Endodermal cell (in vitro differentiated cells): ENCODE measurements around the gene SSU72. TPM values are rescaled to one million over a fixed set of nuclear protein-coding genes. Genes with fewer than 3 reads are reported as not detected.

Source experiments
- DNase-seq: peaks from one replicate; pipeline ENCODE4 v3.0.0-alpha.2; 2017
- H3K27ac ChIP-seq: 2 replicates; pipeline ENCODE4 v1.5.1; 2013; ENCODE audit warnings: mild to moderate bottlenecking, low read depth, low read length, moderate library complexity
- H3K27me3 ChIP-seq: 2 replicates; pipeline ENCODE4 v1.6.1; 2013; ENCODE audit warnings: mild to moderate bottlenecking, low read length, moderate library complexity; ENCODE audit not compliant: insufficient read depth, control insufficient read depth, poor library complexity, severe bottlenecking
- H3K36me3 ChIP-seq: 2 replicates; pipeline ENCODE4 v1.7.0; 2013; ENCODE audit warnings: mild to moderate bottlenecking, low read length, moderate library complexity; ENCODE audit not compliant: control insufficient read depth, insufficient read depth
- H3K4me1 ChIP-seq: one replicate; pipeline ENCODE4 v1.7.0; 2013; ENCODE audit warnings: low read length; ENCODE audit not compliant: control insufficient read depth, insufficient read depth
- H3K4me3 ChIP-seq: 2 replicates; pipeline ENCODE4 v1.5.1; 2013; ENCODE audit warnings: mild to moderate bottlenecking, low read length, moderate library complexity
- H3K9ac ChIP-seq: 2 replicates; pipeline ENCODE4 v1.6.1; 2013; ENCODE audit warnings: mild to moderate bottlenecking, low read length, moderate library complexity; ENCODE audit not compliant: poor library complexity, severe bottlenecking; ENCODE audit errors: extremely low read depth
- H3K9me3 ChIP-seq: 2 replicates; pipeline ENCODE4 v1.6.1; 2013; ENCODE audit warnings: mild to moderate bottlenecking, low read length, moderate library complexity; ENCODE audit not compliant: control insufficient read depth
- H3K27ac Mint-ChIP-seq: 2 replicates; pipeline ENCODE4 v1.8.0; 2020; ENCODE audit warnings: mixed read lengths
- H3K27me3 Mint-ChIP-seq: 2 replicates; pipeline ENCODE4 v1.8.0; 2021; ENCODE audit warnings: mild to moderate bottlenecking, mixed read lengths; ENCODE audit not compliant: insufficient read depth
- H3K36me3 Mint-ChIP-seq: 2 replicates; pipeline ENCODE4 v1.8.0; 2020; ENCODE audit warnings: low read depth, mixed read lengths
- H3K4me1 Mint-ChIP-seq: 2 replicates; pipeline ENCODE4 v1.8.0; 2020; ENCODE audit warnings: mixed read lengths
- H3K4me3 Mint-ChIP-seq: 2 replicates; pipeline ENCODE4 v1.8.0; 2020; ENCODE audit warnings: mild to moderate bottlenecking, moderate library complexity, mixed read lengths
- H3K9me3 Mint-ChIP-seq: 2 replicates; pipeline ENCODE4 v1.8.0; 2020; ENCODE audit warnings: mild to moderate bottlenecking, mixed read lengths
- WGBS, 2 experiments: methylation state at CpG; one replicate each; pipeline versions ENCODE4 v1.1.5 to v1.1.7; 2013; ENCODE audit warnings: missing lambda C conversion rate in 2 of 2, mixed read lengths in 1 of 2; ENCODE audit not compliant: insufficient coverage in 1 of 2, insufficient read length in 1 of 2; 5-methylcytosine and 5-hydroxymethylcytosine counted together
- total RNA-seq, 2 donors: library from RNA; stranded (reverse); fragmentation: NEBNext Ultra II Directional in 1 of 2; extraction: Animal tissue kit (Norgen Biotek cat#: 25700) in 1 of 2; gene quantifications; 2 replicates in 1 of 2; 3 replicates in 1 of 2; pipeline ENCODE4 v1.2.1, GENCODE V29; 2021
- TF ChIP-seq, protein P1 (sequence below): fragments of 200-600 bp; sonication (generic); conservative IDR thresholded peaks from 2 replicates; pipeline ENCODE4 v1.5.0; 2021; ENCODE audit warnings: antibody characterized with exemption, mild to moderate bottlenecking

SSU72 gene
- total RNA-seq, 2 donors from 2014 or later, result 133 to 138 TPM

DNA sequence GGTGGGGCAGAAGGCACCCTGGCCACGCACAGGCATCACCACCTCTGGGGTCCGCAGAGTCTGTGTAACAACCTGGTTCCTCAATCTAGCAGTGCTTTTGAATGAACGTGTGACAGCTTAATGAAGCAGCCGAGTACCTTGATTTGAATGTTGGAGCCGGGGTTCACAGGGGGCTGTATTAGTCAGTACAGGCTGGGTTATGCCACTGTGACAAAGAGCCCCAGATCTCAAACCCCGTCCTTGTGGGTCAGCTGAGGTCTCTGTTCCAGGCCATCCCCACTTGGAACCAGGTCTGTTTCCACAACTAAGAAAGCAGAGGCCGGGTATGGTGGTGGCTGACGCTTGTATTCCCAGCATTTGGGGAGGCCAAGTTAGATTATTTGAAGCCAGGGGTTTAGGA is 44.7 kb downstream of the SSU72 start:
- H3K36me3 Mint-ChIP-seq, result peaks cover 42% of the 10 kb centered on the region
- WGBS, 2 experiments, result 94 to 95% methylated on average over 5 to 8 of the region's 8 CpGs

DNA sequence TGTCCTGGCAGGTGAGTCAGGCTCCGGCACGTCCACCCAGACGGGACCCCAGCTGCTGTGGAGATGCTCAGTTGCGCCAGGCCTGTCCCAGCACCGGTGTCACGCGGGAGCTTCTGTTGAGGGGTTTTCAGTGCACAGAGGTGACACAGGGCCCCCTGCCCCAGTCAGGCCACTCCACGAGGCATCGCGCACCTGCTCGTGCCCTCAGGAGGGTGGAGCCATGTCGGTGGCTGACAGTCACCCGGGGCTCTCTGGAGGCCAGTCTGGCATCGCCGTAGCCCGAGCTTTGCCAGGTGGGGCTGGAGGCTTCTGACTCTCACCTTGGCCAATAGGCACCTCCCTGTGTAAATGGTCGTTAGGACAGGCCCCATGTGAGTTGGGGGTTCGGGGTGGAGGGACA is 45.3 kb downstream of the SSU72 start:
- H3K27ac Mint-ChIP-seq, result no peak overlapping the region
- H3K4me3 ChIP-seq, result no peak overlapping the region
- H3K27ac ChIP-seq, result no peak overlapping the region
- no peaks in the 10 kb centered on the region for H3K27me3 Mint-ChIP-seq
- no peak overlapping the region for H3K4me3 Mint-ChIP-seq
- no peak for DNase-seq
- no peaks in the 10 kb centered on the region for H3K27me3 ChIP-seq
- peaks cover 16% of the 10 kb centered on the region for H3K36me3 ChIP-seq
- H3K4me1 Mint-ChIP-seq, result no peaks in the 10 kb centered on the region
- TF ChIP-seq, protein P1, sequence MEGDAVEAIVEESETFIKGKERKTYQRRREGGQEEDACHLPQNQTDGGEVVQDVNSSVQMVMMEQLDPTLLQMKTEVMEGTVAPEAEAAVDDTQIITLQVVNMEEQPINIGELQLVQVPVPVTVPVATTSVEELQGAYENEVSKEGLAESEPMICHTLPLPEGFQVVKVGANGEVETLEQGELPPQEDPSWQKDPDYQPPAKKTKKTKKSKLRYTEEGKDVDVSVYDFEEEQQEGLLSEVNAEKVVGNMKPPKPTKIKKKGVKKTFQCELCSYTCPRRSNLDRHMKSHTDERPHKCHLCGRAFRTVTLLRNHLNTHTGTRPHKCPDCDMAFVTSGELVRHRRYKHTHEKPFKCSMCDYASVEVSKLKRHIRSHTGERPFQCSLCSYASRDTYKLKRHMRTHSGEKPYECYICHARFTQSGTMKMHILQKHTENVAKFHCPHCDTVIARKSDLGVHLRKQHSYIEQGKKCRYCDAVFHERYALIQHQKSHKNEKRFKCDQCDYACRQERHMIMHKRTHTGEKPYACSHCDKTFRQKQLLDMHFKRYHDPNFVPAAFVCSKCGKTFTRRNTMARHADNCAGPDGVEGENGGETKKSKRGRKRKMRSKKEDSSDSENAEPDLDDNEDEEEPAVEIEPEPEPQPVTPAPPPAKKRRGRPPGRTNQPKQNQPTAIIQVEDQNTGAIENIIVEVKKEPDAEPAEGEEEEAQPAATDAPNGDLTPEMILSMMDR, result no peak
- H3K9ac ChIP-seq, result no peak overlapping the region
- peaks cover 44% of the 10 kb centered on the region for H3K36me3 Mint-ChIP-seq
- peaks cover 13% of the 10 kb centered on the region for H3K9me3 ChIP-seq
- no peaks in the 10 kb centered on the region for H3K4me1 ChIP-seq
- H3K9me3 Mint-ChIP-seq, result peaks cover 13% of the 10 kb centered on the region
- 95 to 97% methylated on average over 9 to 16 of the region's 18 CpGs for WGBS, 2 experiments

More for the DNA sequence above, 44.7 kb downstream of the SSU72 start:
- Histone ChIP-seq H3K4me1 (no peaks in the 10 kb centered on the region), H3K4me3 (no peak overlapping the region), H3K36me3 (peaks cover 16% of the 10 kb centered on the region), H3K9me3 (peaks cover 13% of the 10 kb centered on the region), H3K27me3 (no peaks in the 10 kb centered on the region), H3K27ac (no peak overlapping the region), H3K9ac (no peak overlapping the region)
- H3K4me1 Mint-ChIP-seq, result no peaks in the 10 kb centered on the region
- no peaks in the 10 kb centered on the region for H3K27me3 Mint-ChIP-seq
- no peak for DNase-seq
- no peak overlapping the region for H3K27ac Mint-ChIP-seq
- H3K9me3 Mint-ChIP-seq, result peaks cover 13% of the 10 kb centered on the region
- TF ChIP-seq, protein P1, result no peak
- no peak overlapping the region for H3K4me3 Mint-ChIP-seq

DNA sequence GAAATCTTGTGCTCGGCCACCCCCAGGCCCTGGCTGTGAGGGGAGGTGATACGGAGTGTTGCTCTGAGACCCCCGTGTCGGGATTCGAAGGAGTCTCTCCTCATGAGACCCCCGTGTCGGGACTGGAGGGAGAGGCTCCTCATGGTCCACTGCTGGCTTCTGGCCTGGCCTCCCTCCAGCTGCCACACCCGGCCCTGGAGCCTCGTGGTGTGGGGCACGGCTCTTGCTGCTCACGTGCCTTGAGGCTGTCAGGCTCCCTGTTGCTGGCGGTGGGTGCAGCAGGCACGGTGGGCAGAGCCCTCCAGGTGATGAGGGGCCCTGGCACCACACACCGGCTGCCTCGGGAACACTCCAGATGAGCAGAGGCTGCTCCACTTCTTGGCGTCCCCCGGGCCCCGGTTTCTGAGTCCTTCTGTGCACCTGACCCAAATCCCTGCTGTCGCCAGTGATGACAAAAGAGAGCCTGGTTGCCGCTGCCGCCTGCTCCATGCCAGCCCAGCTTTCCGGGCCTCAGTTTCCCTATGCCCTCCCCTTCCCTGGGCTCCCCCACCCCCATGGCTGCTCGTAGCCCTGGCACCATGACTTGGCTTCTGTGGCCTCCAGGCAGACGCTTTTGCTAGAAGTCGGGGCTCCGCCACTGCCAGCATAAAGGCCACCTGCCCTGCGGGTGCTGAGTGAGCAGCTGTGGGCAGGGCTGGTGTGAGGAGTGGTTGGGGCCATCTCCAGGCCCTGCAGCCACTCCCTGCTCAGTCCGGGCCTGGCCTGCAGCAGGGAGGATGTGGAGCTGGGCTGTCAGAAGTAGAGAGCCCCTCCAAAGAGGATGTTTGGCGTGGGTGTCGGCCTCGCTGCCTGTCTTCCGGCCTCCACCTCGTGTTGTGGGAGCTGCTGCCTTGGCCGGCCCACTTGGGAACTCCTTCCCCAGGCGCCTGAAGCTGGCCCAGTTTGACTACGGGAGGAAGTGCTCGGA is 46.1 kb downstream of the SSU72 start:
- H3K4me1 ChIP-seq, result no peaks in the 10 kb centered on the region
- H3K9ac ChIP-seq, result no peak overlapping the region
- peaks cover 13% of the 10 kb centered on the region for H3K9me3 ChIP-seq
- peaks cover 45% of the 10 kb centered on the region for H3K36me3 Mint-ChIP-seq
- H3K36me3 ChIP-seq, result peaks cover 16% of the 10 kb centered on the region
- H3K9me3 Mint-ChIP-seq, result peaks cover 13% of the 10 kb centered on the region
- H3K4me1 Mint-ChIP-seq, result no peaks in the 10 kb centered on the region
- DNase-seq, result no peak
- H3K4me3 ChIP-seq, result no peak overlapping the region
- H3K4me3 Mint-ChIP-seq, result no peak overlapping the region
- H3K27ac Mint-ChIP-seq, result no peak overlapping the region
- WGBS, 2 experiments, result 94 to 95% methylated on average over 26 to 36 of the region's 37 CpGs
- no peak overlapping the region for H3K27ac ChIP-seq
- no peaks in the 10 kb centered on the region for H3K27me3 Mint-ChIP-seq
- TF ChIP-seq, protein P1, result no peak
- H3K27me3 ChIP-seq, result no peaks in the 10 kb centered on the region
